Fibroblast of villous mesenchyme (primary cell): ENCODE results near the gene RDX. TPM values are rescaled to one million over a fixed set of nuclear protein-coding genes. Genes with fewer than 3 reads are reported as not detected.

Source experiments
- DNase-seq: peaks from one replicate; pipeline ENCODE4 v3.0.0-alpha.2; 2010; ENCODE audit warnings: low read depth
- H3K4me3 ChIP-seq: 2 replicates; pipeline ENCODE4 v1.5.1; 2011; ENCODE audit warnings: low read depth, mild to moderate bottlenecking, low read length
- total RNA-seq: library from RNA; depleted of rRNA; stranded (reverse); fragments of >200 nt; gene quantifications from 2 replicates; pipeline ENCODE4 v1.2.3, GENCODE V29; 2012
- TF ChIP-seq, protein P1 (sequence below): IDR thresholded peaks from 2 replicates; pipeline ENCODE4 v1.5.1; 2012; ENCODE audit warnings: low read depth, mild to moderate bottlenecking, low read length; ENCODE audit not compliant: insufficient read depth

RDX gene
- total RNA-seq, 1 donor: 84.2 TPM

DNA sequence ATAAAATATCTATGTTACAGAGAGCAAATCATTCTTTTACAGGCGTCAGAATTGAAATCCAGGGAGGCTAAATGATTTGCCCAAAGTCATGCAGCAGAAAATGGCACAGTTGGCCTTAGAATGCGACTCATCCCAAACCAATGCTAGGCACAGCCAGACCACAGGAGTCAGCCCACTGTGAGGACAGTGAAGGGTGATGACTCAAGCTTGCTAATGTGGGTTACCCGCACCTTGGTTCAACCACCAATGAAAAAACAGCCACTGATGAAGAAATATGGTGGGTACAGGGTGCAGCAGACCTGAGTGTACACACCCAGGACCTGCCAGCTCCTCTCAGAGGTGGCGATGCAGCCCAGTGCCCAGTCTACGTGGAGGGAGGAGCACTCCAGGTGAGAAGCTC, 113.5 kb downstream of the RDX start:
- DNase-seq: no peak
- TF ChIP-seq, protein P1, sequence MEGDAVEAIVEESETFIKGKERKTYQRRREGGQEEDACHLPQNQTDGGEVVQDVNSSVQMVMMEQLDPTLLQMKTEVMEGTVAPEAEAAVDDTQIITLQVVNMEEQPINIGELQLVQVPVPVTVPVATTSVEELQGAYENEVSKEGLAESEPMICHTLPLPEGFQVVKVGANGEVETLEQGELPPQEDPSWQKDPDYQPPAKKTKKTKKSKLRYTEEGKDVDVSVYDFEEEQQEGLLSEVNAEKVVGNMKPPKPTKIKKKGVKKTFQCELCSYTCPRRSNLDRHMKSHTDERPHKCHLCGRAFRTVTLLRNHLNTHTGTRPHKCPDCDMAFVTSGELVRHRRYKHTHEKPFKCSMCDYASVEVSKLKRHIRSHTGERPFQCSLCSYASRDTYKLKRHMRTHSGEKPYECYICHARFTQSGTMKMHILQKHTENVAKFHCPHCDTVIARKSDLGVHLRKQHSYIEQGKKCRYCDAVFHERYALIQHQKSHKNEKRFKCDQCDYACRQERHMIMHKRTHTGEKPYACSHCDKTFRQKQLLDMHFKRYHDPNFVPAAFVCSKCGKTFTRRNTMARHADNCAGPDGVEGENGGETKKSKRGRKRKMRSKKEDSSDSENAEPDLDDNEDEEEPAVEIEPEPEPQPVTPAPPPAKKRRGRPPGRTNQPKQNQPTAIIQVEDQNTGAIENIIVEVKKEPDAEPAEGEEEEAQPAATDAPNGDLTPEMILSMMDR: no peak

DNA sequence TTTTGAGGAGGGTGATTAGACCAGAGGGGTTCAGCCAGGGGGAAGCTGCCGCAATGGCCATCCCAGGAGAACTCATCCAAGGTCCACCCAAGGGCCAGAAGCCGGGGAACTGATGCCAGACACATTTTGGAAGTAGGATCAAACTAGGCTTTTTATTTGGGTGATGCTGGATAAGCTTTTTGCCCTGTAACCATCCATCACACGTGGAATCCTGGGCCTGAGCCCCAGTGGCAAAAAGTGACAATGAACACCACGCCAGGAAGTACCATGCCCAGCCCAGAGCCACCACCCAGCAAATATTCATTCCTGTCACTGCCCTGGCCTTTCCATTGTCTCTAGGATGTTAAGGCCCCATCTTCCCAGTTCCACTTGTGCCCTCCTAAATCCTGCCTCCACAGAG, 117.3 kb downstream of the RDX start:
- TF ChIP-seq, protein P1: no peak
- no peak for DNase-seq
- H3K4me3 ChIP-seq: no peak overlapping the region

More for the DNA sequence above, 113.5 kb downstream of the RDX start:
- H3K4me3 ChIP-seq: no peak overlapping the region

DNA sequence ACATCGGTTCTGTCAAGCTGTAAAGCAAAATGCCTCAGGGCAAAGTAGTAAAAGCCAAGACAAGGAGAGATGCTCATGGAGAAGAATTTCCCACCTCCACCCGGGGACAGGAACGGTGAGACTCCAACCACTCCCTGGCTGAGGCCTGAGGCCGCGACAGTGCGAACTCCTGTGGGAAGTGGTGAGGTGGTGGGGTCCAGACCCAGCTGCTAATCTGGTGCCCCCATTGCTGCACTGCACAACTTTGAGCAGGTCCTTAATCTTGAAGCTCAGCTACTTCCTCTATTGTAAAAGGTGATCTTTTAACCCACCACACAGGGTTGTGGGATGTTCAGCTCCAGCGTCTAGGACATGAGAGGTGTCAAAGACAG, 119.3 kb downstream of the RDX start:
- no peak overlapping the region for H3K4me3 ChIP-seq
- TF ChIP-seq, protein P1: no peak
- no peak for DNase-seq

DNA sequence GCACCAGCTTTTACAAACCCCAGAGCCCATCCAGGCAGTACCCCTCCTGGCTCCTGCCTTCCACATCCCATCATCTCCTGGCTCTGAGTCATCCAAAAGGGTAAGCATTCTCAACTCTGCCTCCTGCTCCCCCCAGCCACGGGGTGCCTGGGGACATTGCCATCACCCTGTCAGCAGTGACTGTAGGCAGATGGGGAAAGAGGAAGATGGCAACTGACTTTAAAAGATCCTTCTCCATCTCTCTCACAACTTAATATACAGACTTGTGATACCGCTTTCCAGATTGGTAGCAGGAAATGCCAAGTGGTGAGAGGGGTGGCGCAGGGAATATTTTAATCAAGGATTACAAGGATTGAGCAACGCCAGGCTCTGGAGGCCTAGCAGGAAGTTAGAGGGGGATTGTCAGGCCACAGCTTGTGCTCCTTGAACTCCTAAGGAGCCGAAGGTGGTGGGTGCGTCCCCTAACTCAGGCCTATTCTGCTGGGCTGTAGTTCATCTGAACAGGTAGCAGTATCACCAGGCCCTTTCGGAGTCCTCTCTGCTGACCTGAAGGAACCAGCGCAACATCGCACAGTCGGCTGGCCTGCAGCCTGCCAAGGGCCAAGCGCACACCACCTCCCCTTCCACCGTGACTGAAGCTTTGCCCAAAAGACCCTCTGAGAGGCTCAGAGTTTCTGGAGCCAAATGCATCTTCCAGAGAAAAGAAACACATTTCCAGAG, 119.9 kb downstream of the RDX start:
- no peak overlapping the region for H3K4me3 ChIP-seq
- peak; percentile 58 for DNase-seq
- TF ChIP-seq, protein P1: no peak

DNA sequence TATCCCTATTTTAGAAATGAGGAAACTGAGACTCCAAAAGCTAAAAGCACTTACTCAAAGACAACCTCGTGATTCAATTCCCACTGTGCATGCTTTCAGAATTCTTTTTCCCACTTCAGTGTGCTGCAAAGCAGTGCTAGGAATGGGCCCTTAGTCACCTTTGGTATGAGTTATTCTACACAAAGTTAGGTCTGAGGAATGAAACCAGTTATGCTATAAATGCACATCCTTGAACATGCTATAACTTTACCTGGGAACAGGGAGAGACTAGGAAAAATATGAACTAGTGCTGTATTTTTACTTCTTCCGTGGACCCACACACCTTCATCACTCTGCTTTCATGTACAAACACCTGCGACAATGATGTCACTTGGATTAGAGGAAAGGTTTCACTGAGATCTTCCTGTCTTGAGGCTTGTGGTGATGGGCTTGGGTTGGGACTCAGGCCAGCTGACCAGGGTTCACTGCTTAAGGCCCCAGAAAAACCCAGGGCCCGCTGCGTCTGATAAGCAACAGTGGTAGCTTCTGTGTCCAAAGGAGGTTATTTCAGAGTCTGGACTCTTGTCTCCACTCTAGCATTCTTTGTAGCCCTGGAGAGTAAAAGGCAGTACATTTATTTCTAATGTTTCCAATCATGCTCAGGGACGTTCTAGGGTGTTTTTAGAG, 121.6 kb downstream of the RDX start:
- DNase-seq: no peak
- no peak overlapping the region for H3K4me3 ChIP-seq
- TF ChIP-seq, protein P1: no peak

DNA sequence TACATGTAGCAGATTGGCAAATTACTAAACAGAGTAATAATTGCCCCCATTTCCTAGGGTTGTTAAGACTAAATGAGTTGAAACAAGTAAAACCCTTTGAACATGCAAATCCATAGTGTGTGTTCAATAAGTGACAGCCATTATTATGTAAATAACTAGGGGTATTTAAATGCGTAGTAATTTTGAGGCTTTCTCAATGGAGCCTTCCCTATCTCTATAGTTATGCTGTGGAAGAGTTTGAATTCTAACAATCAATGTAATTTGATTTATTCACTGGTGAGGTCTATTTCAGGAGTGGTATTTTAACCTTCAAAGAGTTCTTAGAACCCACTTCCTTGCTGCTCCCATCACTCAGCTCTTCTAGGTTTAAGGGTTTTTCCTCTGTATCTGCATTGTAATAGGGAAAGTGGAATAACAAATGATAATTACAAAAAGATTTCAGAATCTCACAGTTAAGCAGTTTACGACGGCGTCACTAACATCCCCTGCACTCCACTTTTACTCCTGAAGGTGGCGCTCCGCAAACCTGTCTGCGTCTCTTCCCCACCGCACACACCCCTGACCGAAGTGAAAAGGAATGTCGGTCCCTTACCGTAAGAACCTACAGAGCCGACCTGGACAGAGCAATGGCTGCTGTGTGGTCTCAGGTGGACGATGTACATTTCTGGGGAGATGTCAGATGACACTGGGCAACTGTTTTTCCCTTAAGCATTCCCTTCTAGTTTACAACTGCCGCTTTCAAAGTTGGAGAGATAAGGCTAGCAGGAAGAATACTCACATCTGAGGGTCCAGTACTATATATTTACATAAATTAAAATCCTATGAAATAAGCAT, 122.4 kb downstream of the RDX start:
- peak; percentile 71 for DNase-seq
- TF ChIP-seq, protein P1: peak; percentile 89
- peak overlapping the region; percentile 39 for H3K4me3 ChIP-seq
